PC-9 (cell line): Measurements from ENCODE around the gene ALKBH4.

Experiments
- EZH2 ChIP-seq: fragments of 200-600 bp; sonication (generic); IDR thresholded peaks from 2 replicates; pipeline ENCODE4 v1.8.0; 2017; ENCODE audit warnings: antibody characterized with exemption, low read depth
- TF ChIP-seq, protein P1 (sequence below): fragments of 200-600 bp; sonication (generic); conservative IDR thresholded peaks from 2 replicates; pipeline ENCODE4 v1.6.1; 2017; ENCODE audit warnings: mixed run types, antibody characterized with exemption, mild to moderate bottlenecking, moderate library complexity

DNA sequence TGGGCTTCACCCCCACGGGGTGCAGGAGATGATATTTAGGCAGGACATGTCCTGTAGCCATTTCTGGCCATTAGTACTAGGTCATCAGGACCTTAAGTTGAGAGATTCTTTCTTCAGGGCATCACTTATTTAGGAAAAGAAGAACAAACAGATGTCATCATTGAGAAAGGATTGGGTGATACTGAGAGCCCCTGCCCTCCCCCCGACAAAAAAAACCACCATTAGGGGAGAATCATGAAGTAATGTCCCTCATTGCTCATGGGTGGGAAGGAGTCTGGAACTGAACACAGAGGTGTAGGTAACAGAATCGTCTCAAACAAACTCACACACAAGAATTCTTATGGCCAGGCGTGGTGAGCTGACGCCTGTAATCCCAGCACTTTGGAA is 37.7 kb downstream of the ALKBH4 start:
- TF ChIP-seq, protein P1, sequence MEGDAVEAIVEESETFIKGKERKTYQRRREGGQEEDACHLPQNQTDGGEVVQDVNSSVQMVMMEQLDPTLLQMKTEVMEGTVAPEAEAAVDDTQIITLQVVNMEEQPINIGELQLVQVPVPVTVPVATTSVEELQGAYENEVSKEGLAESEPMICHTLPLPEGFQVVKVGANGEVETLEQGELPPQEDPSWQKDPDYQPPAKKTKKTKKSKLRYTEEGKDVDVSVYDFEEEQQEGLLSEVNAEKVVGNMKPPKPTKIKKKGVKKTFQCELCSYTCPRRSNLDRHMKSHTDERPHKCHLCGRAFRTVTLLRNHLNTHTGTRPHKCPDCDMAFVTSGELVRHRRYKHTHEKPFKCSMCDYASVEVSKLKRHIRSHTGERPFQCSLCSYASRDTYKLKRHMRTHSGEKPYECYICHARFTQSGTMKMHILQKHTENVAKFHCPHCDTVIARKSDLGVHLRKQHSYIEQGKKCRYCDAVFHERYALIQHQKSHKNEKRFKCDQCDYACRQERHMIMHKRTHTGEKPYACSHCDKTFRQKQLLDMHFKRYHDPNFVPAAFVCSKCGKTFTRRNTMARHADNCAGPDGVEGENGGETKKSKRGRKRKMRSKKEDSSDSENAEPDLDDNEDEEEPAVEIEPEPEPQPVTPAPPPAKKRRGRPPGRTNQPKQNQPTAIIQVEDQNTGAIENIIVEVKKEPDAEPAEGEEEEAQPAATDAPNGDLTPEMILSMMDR = no peak
- TF ChIP-seq EZH2 = no peak
